Retinal pigment epithelial cell (primary cell): ENCODE results near the gene SAXO1.

Experiments used
- DNase-seq: peaks from one replicate; pipeline ENCODE4 v3.0.0-alpha.2; 2010; ENCODE audit warnings: low read depth
- H3K4me3 ChIP-seq: 2 replicates; pipeline ENCODE4 v1.5.1; 2011; ENCODE audit warnings: mild to moderate bottlenecking, low read length, control low read depth, moderate library complexity
- CTCF ChIP-seq: conservative IDR thresholded peaks from 2 replicates; pipeline ENCODE4 v1.5.1; 2011; ENCODE audit warnings: low read depth, low read length, control low read depth, inconsistent platforms

SAXO1 gene

GRCh38 chr9:18893046-18893445 is 140.0 kb downstream of the SAXO1 start:
- TF ChIP-seq CTCF, result no peak
- no peak overlapping the region for H3K4me3 ChIP-seq
- no peak for DNase-seq

GRCh38 chr9:18891946-18892670 is 140.9 kb downstream of the SAXO1 start:
- no peak overlapping the region for H3K4me3 ChIP-seq
- no peak for DNase-seq
- no peak for TF ChIP-seq CTCF

DNA sequence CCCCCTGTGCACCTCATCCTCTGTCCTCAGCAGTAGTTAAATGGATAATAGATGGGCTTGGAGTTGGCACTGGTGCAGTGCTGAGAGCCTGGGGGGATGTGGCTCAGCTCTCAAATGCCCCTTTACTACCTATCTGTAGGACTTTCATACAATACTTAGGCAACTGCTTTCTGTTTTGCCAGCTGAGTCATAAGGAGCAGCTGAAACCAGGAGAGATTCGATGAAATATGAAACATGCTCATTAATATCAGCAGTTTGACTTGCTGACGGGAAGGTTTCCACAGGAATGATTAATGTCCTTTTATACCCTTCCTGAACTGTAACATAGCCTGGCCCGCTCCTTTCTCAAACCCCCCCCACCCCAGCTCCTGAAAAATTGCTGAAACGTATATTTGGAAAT is 142.6 kb downstream of the SAXO1 start:
- H3K4me3 ChIP-seq, result no peak overlapping the region
- no peak for TF ChIP-seq CTCF
- peak; percentile 51 for DNase-seq

DNA sequence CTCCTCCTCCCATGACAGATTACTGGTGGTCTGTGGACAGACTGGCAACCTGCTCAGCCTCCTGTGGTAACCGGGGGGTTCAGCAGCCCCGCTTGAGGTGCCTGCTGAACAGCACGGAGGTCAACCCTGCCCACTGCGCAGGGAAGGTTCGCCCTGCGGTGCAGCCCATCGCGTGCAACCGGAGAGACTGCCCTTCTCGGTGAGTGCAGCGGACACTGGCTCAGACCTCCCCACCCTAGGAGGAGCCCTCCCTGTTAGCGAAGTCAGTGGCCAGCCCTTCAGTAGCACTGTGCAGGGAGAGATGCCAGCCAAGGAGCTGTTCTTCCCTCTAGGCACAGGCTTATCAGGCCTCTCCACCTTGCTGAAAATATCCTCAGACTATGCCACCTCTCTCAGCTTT is 143.5 kb downstream of the SAXO1 start:
- no peak overlapping the region for H3K4me3 ChIP-seq
- no peak for TF ChIP-seq CTCF
- no peak for DNase-seq

- peak; percentile 11 for DNase-seq
- no peak overlapping the region for H3K4me3 ChIP-seq
- no peak for TF ChIP-seq CTCF
These were observed 144.7 kb downstream of the SAXO1 start for GRCh38 chr9:18888290-18888689.

DNA sequence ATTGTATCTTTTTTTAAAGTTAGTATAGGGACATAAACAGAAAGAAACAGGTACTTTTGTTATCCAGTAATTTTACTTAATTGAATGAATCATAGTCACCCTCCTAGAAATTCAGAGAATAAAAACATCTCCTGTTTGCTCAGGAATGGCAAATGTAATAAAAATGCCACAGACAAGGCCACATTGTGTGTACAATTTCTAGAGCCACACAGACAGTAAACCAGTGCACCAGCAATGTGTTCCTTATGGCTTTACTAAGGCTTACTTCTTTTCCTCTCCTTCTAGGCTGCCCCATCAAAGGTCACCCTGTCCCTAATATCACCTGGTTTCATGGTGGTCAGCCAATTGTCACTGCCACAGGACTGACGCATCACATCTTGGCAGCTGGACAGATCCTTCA is 145.5 kb downstream of the SAXO1 start:
- TF ChIP-seq CTCF, result no peak
- DNase-seq, result no peak
- no peak overlapping the region for H3K4me3 ChIP-seq

DNA sequence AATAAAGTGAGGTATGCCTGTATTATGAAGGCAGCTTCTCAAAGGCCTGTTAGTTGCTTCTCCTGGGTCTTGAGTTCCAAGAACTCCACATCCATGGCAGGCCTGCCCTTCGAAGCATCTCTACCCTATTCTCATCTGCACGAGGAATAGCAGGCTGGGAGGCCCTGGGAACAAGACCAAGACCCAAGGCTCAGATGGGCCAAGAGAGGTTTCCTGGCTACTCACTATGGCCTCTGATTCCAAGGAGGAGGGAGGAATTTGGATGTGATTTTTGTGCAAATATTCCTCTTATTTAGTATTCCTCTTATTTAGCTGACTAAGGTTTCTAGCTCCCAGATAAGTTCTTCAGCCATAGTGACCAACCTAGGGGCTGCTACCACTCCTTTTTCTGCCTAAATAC is 151.3 kb downstream of the SAXO1 start:
- DNase-seq, result no peak
- no peak for TF ChIP-seq CTCF
- H3K4me3 ChIP-seq, result no peak overlapping the region
